HCT116 (cell line): ENCODE results near the gene ENOX1. TPM values are rescaled to one million over a fixed set of nuclear protein-coding genes. Genes with fewer than 3 reads are reported as not detected.

Experiments used
- ATAC-seq: fragments of 200-7000 bp; cut with Tn5 transposase; 2 replicates; pipeline ENCODE4 v1.9.1; 2020; ENCODE audit warnings: mild to moderate bottlenecking, moderate library complexity
- BruUV-seq: library from RNA; stranded (reverse); fragments of 400-500 nt; replicated peaks from 2 replicates; lab custom pipeline; 2021; lab: Mats Ljungman, UMichigan
- CTCF ChIA-PET: fragments of 300-600 bp; sonication (Branson Sonifier 250); formaldehyde crosslinking; loops from one replicate; lab custom pipeline; 2021; ENCODE audit warnings: antibody characterized with exemption; lab: Charles Lee
- POLR2A ChIA-PET: fragments of 300-600, 350-600 bp; sonication (Branson Sonifier 250); formaldehyde crosslinking; loops from one replicate; lab custom pipeline; 2021; ENCODE audit warnings: antibody characterized with exemption; lab: Charles Lee
- RAD21 ChIA-PET, 2 experiments: fragments of 300-600 bp; sonication (Branson Sonifier 250); formaldehyde crosslinking; loops; one replicate each; lab custom pipeline; 2023; ENCODE audit warnings: low total read pairs in 2 of 2; ENCODE audit not compliant: uncharacterized antibody in 2 of 2, unreplicated experiment in 2 of 2, low non-redundant PET in 1 of 2; lab: Charles Lee
- DNase-seq: peaks from one replicate; pipeline ENCODE4 v3.0.0-alpha.2; 2010; ENCODE audit warnings: low read depth, low spot score
- H2AFZ ChIP-seq: fragments of 200-600 bp; shearing (Covaris generic), sonication (generic); 2 replicates; pipeline ENCODE4 v1.6.1; 2017; ENCODE audit warnings: low read depth, mixed run types, mixed read lengths, antibody characterized with exemption, low read length; ENCODE audit not compliant: poor library complexity, severe bottlenecking
- H3K27ac ChIP-seq: 2 replicates; pipeline ENCODE4 v1.5.1; 2012; ENCODE audit warnings: low read depth, low read length
- H3K27me3 ChIP-seq: fragments of 200-600 bp; sonication (generic); 2 replicates; pipeline ENCODE4 v1.6.1; 2016; ENCODE audit warnings: mixed run types, low read length, mixed read lengths; ENCODE audit not compliant: insufficient read depth
- H3K36me3 ChIP-seq, 2 experiments: fragments of 200-500 bp in 1 of 2; fragments of 200-600 bp in 1 of 2; sonication (Bioruptor generic) in 1 of 2; sonication (generic) in 1 of 2; 2 replicates each; pipeline versions ENCODE4 v1.5.1 to v1.6.1; 2014 to 2016; ENCODE audit warnings: low read length in 2 of 2, inconsistent platforms in 1 of 2, mixed read lengths in 1 of 2, mixed run types in 1 of 2; ENCODE audit not compliant: insufficient read depth in 2 of 2, control insufficient read depth in 1 of 2
- H3K4me1 ChIP-seq, 2 experiments: fragments of 200-600 bp in 1 of 2; sonication (generic) in 1 of 2; 2 replicates each; pipeline versions ENCODE4 v1.5.1 to v1.6.1; 2012 to 2017; ENCODE audit warnings: low read length in 2 of 2, inconsistent platforms in 1 of 2, mild to moderate bottlenecking in 1 of 2, mixed read lengths in 1 of 2, mixed run types in 1 of 2, moderate library complexity in 1 of 2; ENCODE audit not compliant: insufficient read depth in 2 of 2, control insufficient read depth in 1 of 2
- H3K4me2 ChIP-seq: fragments of 200-600 bp; sonication (generic); 2 replicates; pipeline ENCODE4 v1.6.1; 2017; ENCODE audit warnings: mixed run types, low read length, mixed read lengths
- H3K4me3 ChIP-seq, 2 experiments: fragments of 200-600 bp in 1 of 2; sonication (generic) in 1 of 2; replicated peaks in 1 of 2; 2 replicates each; pipeline ENCODE4 v1.5.1; 2011 to 2016; ENCODE audit warnings: low read length in 2 of 2, control low read depth in 1 of 2, low read depth in 1 of 2, mild to moderate bottlenecking in 1 of 2, mixed read lengths in 1 of 2, mixed run types in 1 of 2
- H3K79me2 ChIP-seq: fragments of 200-600 bp; sonication (generic); 2 replicates; pipeline ENCODE4 v1.6.1; 2017; ENCODE audit warnings: mild to moderate bottlenecking, mixed run types, low read length, moderate library complexity, mixed read lengths; ENCODE audit not compliant: insufficient read depth
- H3K9ac ChIP-seq: fragments of 200-600 bp; sonication (generic); 2 replicates; pipeline ENCODE4 v1.6.1; 2016; ENCODE audit warnings: low read length, mixed read lengths
- H3K9me2 ChIP-seq: fragments of 200-600 bp; sonication (generic), shearing (Covaris generic); 2 replicates; pipeline ENCODE4 v1.6.1; 2017; ENCODE audit warnings: mixed run types, mild to moderate bottlenecking, moderate library complexity; ENCODE audit not compliant: insufficient read depth
- H3K9me3 ChIP-seq, 2 experiments: fragments of 200-500 bp in 1 of 2; fragments of 200-600 bp in 1 of 2; sonication (Bioruptor generic) in 1 of 2; sonication (generic) in 1 of 2; 2 replicates each; pipeline ENCODE4 v1.6.1; 2014 to 2017; ENCODE audit warnings: low read length in 2 of 2, mixed read lengths in 2 of 2, inconsistent platforms in 1 of 2, low read depth in 1 of 2, mild to moderate bottlenecking in 1 of 2, mixed run types in 1 of 2, moderate library complexity in 1 of 2; ENCODE audit not compliant: control insufficient read depth in 1 of 2, insufficient read depth in 1 of 2
- H4K20me1 ChIP-seq: fragments of 200-600 bp; sonication (generic), shearing (Covaris generic); 2 replicates; pipeline ENCODE4 v1.6.1; 2017; ENCODE audit warnings: mixed run types, mild to moderate bottlenecking, moderate library complexity; ENCODE audit not compliant: insufficient read depth
- CEBPB ChIP-seq: IDR thresholded peaks from 2 replicates; pipeline ENCODE4 v1.6.1; 2012; ENCODE audit warnings: low read depth
- EGR1 ChIP-seq: IDR thresholded peaks from 2 replicates; pipeline ENCODE4 v1.6.1; 2012; ENCODE audit warnings: low read depth
- ELF1 ChIP-seq: IDR thresholded peaks from 2 replicates; pipeline ENCODE4 v1.6.1; 2012; ENCODE audit warnings: low read depth, borderline replicate concordance
- EZH2phosphoT487 ChIP-seq: fragments of 200-600 bp; IDR thresholded peaks from 2 replicates; pipeline ENCODE4 v1.6.1; 2018; ENCODE audit warnings: antibody characterized with exemption, borderline replicate concordance
- FOSL1 ChIP-seq: IDR thresholded peaks from 2 replicates; pipeline ENCODE4 v1.6.1; 2012; ENCODE audit warnings: low read depth
- POLR2A ChIP-seq: IDR thresholded peaks from 2 replicates; pipeline ENCODE4 v1.7.0; 2011; ENCODE audit warnings: borderline replicate concordance; ENCODE audit not compliant: insufficient read depth, insufficient read length; ENCODE audit errors: extremely low read depth
- RAD21 ChIP-seq: IDR thresholded peaks from 2 replicates; pipeline ENCODE4 v1.6.1; 2012; ENCODE audit warnings: low read depth, mild to moderate bottlenecking
- SIN3A ChIP-seq: IDR thresholded peaks from 2 replicates; pipeline ENCODE4 v1.6.1; 2012; ENCODE audit warnings: low read depth
- SP1 ChIP-seq: IDR thresholded peaks from 2 replicates; pipeline ENCODE4 v1.6.1; 2012; ENCODE audit warnings: low read depth
- TCF7L2 ChIP-seq: IDR thresholded peaks from 2 replicates; pipeline ENCODE4 v1.7.0; 2011; ENCODE audit warnings: borderline replicate concordance, inconsistent platforms; ENCODE audit not compliant: insufficient read depth, insufficient read length; ENCODE audit errors: extremely low read depth
- YY1 ChIP-seq: IDR thresholded peaks from 2 replicates; pipeline ENCODE4 v1.6.1; 2011; ENCODE audit warnings: low read length, low read depth, moderate library complexity, mild to moderate bottlenecking; ENCODE audit not compliant: insufficient replicate concordance; ENCODE audit errors: extremely low read depth
- ZBTB33 ChIP-seq: IDR thresholded peaks from 2 replicates; pipeline ENCODE4 v1.6.1; 2011; ENCODE audit warnings: mild to moderate bottlenecking, low read length, moderate library complexity; ENCODE audit not compliant: insufficient replicate concordance; ENCODE audit errors: extremely low read depth
- ZFX ChIP-seq: fragments of 450-650 bp; IDR thresholded peaks from 2 replicates; pipeline ENCODE4 v1.6.1; 2017
- intact Hi-C: fragments of 100-400 bp; cut with micrococcal nuclease; formaldehyde crosslinking; loops from 2 replicates; pipeline ENCODE4 v1.10.0; 2022
- total RNA-seq: library from RNA; stranded (reverse); gene quantifications from one replicate; pipeline ENCODE4 v1.2.1, GENCODE V29; 2021; ENCODE audit not compliant: unreplicated experiment
- TF ChIP-seq, protein P1 (sequence below), 3 experiments: fragments of 200-600 bp in 1 of 3; sonication (generic) in 1 of 3; IDR thresholded peaks in 2 of 3; conservative IDR thresholded peaks in 1 of 3; 2 replicates each; pipeline ENCODE4 v1.5.1; 2012 to 2017; ENCODE audit warnings: low read depth in 2 of 3, low read length in 2 of 3, antibody characterized with exemption in 1 of 3, borderline replicate concordance in 1 of 3, control low read depth in 1 of 3, mild to moderate bottlenecking in 1 of 3, mixed read lengths in 1 of 3, mixed run types in 1 of 3, moderate library complexity in 1 of 3; ENCODE audit not compliant: insufficient read depth in 1 of 3

ENOX1 gene
- total RNA-seq, 1 experiment from 2014 or later = 4.5 TPM

- no peak overlapping the region for H3K4me3 ChIP-seq
- no peak overlapping the region for H2AFZ ChIP-seq
- BruUV-seq = no TSS peak
- POLR2A ChIA-PET = no interaction called here
- no peaks in the 10 kb centered on the region for H3K4me1 ChIP-seq
- DNase-seq (no peak), ATAC-seq (no peak)
- TF ChIP-seq RAD21 (no peak), YY1 (no peak), POLR2A (no peak), SP1 (no peak), EGR1 (no peak), TCF7L2 (no peak), SIN3A (no peak), EZH2phosphoT487 (no peak), ZBTB33 (no peak), FOSL1 (no peak), ELF1 (no peak), ZFX (no peak), CEBPB (no peak)
- TF ChIP-seq, protein P1, sequence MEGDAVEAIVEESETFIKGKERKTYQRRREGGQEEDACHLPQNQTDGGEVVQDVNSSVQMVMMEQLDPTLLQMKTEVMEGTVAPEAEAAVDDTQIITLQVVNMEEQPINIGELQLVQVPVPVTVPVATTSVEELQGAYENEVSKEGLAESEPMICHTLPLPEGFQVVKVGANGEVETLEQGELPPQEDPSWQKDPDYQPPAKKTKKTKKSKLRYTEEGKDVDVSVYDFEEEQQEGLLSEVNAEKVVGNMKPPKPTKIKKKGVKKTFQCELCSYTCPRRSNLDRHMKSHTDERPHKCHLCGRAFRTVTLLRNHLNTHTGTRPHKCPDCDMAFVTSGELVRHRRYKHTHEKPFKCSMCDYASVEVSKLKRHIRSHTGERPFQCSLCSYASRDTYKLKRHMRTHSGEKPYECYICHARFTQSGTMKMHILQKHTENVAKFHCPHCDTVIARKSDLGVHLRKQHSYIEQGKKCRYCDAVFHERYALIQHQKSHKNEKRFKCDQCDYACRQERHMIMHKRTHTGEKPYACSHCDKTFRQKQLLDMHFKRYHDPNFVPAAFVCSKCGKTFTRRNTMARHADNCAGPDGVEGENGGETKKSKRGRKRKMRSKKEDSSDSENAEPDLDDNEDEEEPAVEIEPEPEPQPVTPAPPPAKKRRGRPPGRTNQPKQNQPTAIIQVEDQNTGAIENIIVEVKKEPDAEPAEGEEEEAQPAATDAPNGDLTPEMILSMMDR (IDR thresholded peaks at IDR 0.05 in 2 of 3, conservative IDR thresholded peaks at IDR 0.05 in 1 of 3; ENCODE audit: borderline replicate concordance in 1 of 3, insufficient read depth in 1 of 3, low read depth in 2 of 3, low read length in 2 of 3) = no peak
- H3K9me2 ChIP-seq = no peaks in the 10 kb centered on the region
- RAD21 ChIA-PET = no interaction called here
- CTCF ChIA-PET = no interaction called here
- no peak overlapping the region for H3K27ac ChIP-seq
- intact Hi-C loops = no loop called here
- H3K36me3 ChIP-seq = no peaks in the 10 kb centered on the region
- H4K20me1 ChIP-seq = no peaks in the 10 kb centered on the region
- H3K9ac ChIP-seq = no peak overlapping the region
- no peaks in the 10 kb centered on the region for H3K79me2 ChIP-seq
- H3K27me3 ChIP-seq = no peaks in the 10 kb centered on the region
- H3K4me2 ChIP-seq = no peak overlapping the region
- no peaks in the 10 kb centered on the region for H3K9me3 ChIP-seq
These were observed 302.1 kb downstream of the ENOX1 start for GRCh38 chr13:43484432-43485225.
